ENCODE data around the gene MAJIN. TPM values are rescaled to one million over a fixed set of nuclear protein-coding genes. Genes with fewer than 3 reads are reported as not detected.

MAJIN gene
- total and polyA plus RNA-seq, 4 donors, result 0.09 to 0.31 TPM; not detected in 2

DNA sequence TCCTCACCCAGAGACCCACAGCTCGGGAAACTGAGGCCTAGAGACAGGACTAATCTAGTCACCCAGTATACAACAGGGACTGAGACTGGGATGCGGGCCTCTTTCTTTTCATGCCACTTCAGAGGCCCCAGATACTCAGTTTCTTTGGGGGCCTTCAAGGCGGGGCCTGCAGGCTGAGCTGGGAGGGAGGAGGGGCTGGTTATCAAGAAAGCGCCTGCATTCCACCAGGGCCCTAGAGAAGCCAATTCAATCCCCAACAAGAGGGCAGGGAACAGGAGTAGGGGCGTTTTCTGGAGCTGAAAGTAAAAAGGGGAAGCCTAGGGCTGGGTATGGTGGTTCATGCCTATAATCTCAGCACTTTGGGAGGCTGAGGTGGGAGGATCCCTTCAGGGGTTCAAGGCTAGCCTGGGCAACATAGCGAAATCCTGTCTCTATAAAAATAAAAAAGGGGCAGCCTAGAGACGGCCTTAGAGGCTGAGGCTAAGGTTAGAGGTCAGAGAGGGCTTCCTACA lies 56.5 kb downstream of the MAJIN start (continued):
- no peak for TF ChIP-seq ATF3 (IDR thresholded peaks at IDR 0.05)
- TF ChIP-seq JUND (IDR thresholded peaks at IDR 0.05), result no peak

DNA sequence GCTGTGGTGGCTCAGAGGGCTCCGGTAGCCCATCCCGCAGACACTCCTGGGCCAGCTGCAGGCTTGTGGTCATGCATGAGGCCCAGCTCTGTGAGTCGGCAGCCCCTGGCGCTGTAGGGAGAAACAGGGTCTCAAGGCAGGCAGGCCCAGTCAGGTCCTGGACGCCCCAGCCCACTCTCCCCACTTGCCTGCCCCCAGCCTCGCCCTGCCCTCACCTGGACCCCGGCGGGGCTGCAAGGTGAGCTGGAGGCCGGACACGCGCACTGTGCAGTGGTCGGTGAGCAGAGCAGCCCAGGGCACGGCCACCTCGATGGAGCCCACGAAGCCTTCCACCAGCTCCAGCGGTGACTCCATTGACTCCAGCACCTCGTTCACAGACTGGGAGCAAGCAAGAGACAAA lies 57.8 kb downstream of the MAJIN start:
- WGBS, result 97% methylated on average over 17 of the region's 17 CpGs
- no peaks in the 10 kb centered on the region for H3K9me3 ChIP-seq (ENCODE audit: control insufficient read depth in 4 of 4, low read length in 3 of 4)
- H3K27me3 ChIP-seq (ENCODE audit: control insufficient read depth in 4 of 4, insufficient read depth in 4 of 4, low read length in 3 of 4), result no peaks in the 10 kb centered on the region
- H3K9ac ChIP-seq (ENCODE audit: low read depth in 1 of 2, low read length in 2 of 2), result no peak overlapping the region
- peaks cover 11 to 24% (median 17%) of the 10 kb centered on the region in 4 donors for H3K4me1 ChIP-seq (ENCODE audit: control insufficient read depth in 4 of 4, insufficient read depth in 4 of 4, low read length in 3 of 4)
- peaks cover 26 to 50% (median 38%) of the 10 kb centered on the region in 4 donors for H3K36me3 ChIP-seq (ENCODE audit: control insufficient read depth in 4 of 4, insufficient read depth in 3 of 4, low read depth in 1 of 4, low read length in 3 of 4)
- DNase-seq (ENCODE audit: low spot score), result no peak
- TF ChIP-seq YY1 (IDR thresholded peaks at IDR 0.05), result no peak
- no peak for TF ChIP-seq FOXA2 (IDR thresholded peaks at IDR 0.05)
- TF ChIP-seq RAD21 (IDR thresholded peaks at IDR 0.05), result no peak
- TF ChIP-seq ATF3 (IDR thresholded peaks at IDR 0.05), result no peak
- no peak for TF ChIP-seq GABPA (IDR thresholded peaks at IDR 0.05 in 1 of 2, conservative IDR thresholded peaks at IDR 0.05 in 1 of 2)
- no peak for TF ChIP-seq MAX (IDR thresholded peaks at IDR 0.05)
- no peak for TF ChIP-seq HNF4A (conservative IDR thresholded peaks at IDR 0.05)
- TF ChIP-seq REST (IDR thresholded peaks at IDR 0.05), result no peak
- TF ChIP-seq RXRA (IDR thresholded peaks at IDR 0.05), result no peak
- no peak for TF ChIP-seq HNF4G (IDR thresholded peaks at IDR 0.05)
- no peak for TF ChIP-seq EGR1 (IDR thresholded peaks at IDR 0.05; ENCODE audit: low read depth in 2 of 2)
- no peak for TF ChIP-seq SP1 (IDR thresholded peaks at IDR 0.05)
- TF ChIP-seq, protein P1, sequence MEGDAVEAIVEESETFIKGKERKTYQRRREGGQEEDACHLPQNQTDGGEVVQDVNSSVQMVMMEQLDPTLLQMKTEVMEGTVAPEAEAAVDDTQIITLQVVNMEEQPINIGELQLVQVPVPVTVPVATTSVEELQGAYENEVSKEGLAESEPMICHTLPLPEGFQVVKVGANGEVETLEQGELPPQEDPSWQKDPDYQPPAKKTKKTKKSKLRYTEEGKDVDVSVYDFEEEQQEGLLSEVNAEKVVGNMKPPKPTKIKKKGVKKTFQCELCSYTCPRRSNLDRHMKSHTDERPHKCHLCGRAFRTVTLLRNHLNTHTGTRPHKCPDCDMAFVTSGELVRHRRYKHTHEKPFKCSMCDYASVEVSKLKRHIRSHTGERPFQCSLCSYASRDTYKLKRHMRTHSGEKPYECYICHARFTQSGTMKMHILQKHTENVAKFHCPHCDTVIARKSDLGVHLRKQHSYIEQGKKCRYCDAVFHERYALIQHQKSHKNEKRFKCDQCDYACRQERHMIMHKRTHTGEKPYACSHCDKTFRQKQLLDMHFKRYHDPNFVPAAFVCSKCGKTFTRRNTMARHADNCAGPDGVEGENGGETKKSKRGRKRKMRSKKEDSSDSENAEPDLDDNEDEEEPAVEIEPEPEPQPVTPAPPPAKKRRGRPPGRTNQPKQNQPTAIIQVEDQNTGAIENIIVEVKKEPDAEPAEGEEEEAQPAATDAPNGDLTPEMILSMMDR (IDR thresholded peaks at IDR 0.05; ENCODE audit: low read depth, low read length, missing input control), result no peak
- no peak for TF ChIP-seq JUND (IDR thresholded peaks at IDR 0.05)
- TF ChIP-seq FOXA1 (IDR thresholded peaks at IDR 0.05), result no peak
- TF ChIP-seq TAF1 (conservative IDR thresholded peaks at IDR 0.05), result no peak
- TF ChIP-seq, protein P2, sequence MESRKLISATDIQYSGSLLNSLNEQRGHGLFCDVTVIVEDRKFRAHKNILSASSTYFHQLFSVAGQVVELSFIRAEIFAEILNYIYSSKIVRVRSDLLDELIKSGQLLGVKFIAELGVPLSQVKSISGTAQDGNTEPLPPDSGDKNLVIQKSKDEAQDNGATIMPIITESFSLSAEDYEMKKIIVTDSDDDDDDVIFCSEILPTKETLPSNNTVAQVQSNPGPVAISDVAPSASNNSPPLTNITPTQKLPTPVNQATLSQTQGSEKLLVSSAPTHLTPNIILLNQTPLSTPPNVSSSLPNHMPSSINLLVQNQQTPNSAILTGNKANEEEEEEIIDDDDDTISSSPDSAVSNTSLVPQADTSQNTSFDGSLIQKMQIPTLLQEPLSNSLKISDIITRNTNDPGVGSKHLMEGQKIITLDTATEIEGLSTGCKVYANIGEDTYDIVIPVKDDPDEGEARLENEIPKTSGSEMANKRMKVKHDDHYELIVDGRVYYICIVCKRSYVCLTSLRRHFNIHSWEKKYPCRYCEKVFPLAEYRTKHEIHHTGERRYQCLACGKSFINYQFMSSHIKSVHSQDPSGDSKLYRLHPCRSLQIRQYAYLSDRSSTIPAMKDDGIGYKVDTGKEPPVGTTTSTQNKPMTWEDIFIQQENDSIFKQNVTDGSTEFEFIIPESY (IDR thresholded peaks at IDR 0.05), result no peak
- no peak for TF ChIP-seq NR2F2 (IDR thresholded peaks at IDR 0.05)
- no peak overlapping the region for H3K27ac ChIP-seq (ENCODE audit: low read depth in 1 of 2, low read length in 2 of 2)
- no peak overlapping the region for H3K4me3 ChIP-seq (ENCODE audit: low read depth in 1 of 3, low read length in 3 of 3)

Data from liver (tissue), 9 donors.